Calu3 (cell line): Measurements from ENCODE around the gene CLIP2. TPM values are rescaled to one million over a fixed set of nuclear protein-coding genes. Genes with fewer than 3 reads are reported as not detected.
A peak's percentile ranks its signal among the peaks of the same experiment; 100 is the strongest.
"Not testable (repeated sequence)": the region's sequence is repeated elsewhere in the genome, so short reads cannot be mapped to it uniquely, and the experiment has no call there.

Experiments
- BruUV-seq: library from RNA; stranded (reverse); fragments of 400-500 nt; replicated peaks from 2 replicates; lab custom pipeline; 2021; lab: Mats Ljungman, UMichigan
- CTCF ChIA-PET: fragments of 300-600 bp; sonication (Branson Sonifier 250); formaldehyde crosslinking; loops from one replicate; lab custom pipeline; 2022; ENCODE audit warnings: antibody characterized with exemption; lab: Charles Lee
- DNase-seq: peaks from one replicate; pipeline ENCODE4 v3.0.0; 2022
- H3K27ac Mint-ChIP-seq: one replicate; pipeline ENCODE4 v1.8.0; 2022; ENCODE audit warnings: mixed read lengths; ENCODE audit not compliant: unreplicated experiment
- H3K27me3 Mint-ChIP-seq: one replicate; pipeline ENCODE4 v1.8.0; 2022; ENCODE audit warnings: mixed read lengths; ENCODE audit not compliant: unreplicated experiment
- H3K36me3 Mint-ChIP-seq: one replicate; pipeline ENCODE4 v1.8.0; 2022; ENCODE audit warnings: mild to moderate bottlenecking, moderate library complexity, mixed read lengths; ENCODE audit not compliant: insufficient read depth, unreplicated experiment
- H3K4me1 Mint-ChIP-seq: one replicate; pipeline ENCODE4 v1.8.0; 2022; ENCODE audit warnings: mild to moderate bottlenecking, low read depth, mixed read lengths; ENCODE audit not compliant: unreplicated experiment
- H3K4me3 Mint-ChIP-seq: one replicate; pipeline ENCODE4 v1.8.0; 2022; ENCODE audit warnings: mild to moderate bottlenecking, low read depth, moderate library complexity, mixed read lengths; ENCODE audit not compliant: unreplicated experiment
- H3K9me3 Mint-ChIP-seq: one replicate; pipeline ENCODE4 v1.8.0; 2022; ENCODE audit warnings: low read depth, mixed read lengths; ENCODE audit not compliant: unreplicated experiment
- CTCF ChIP-seq: fragments of 200-600 bp; IDR thresholded peaks from one replicate; pipeline ENCODE4 v1.8.0; 2022; ENCODE audit warnings: antibody characterized with exemption; ENCODE audit not compliant: unreplicated experiment
- intact Hi-C: fragments of 100-400 bp; cut with micrococcal nuclease; formaldehyde crosslinking; loops from one replicate; pipeline ENCODE4 v1.10.0; 2022; ENCODE audit not compliant: unreplicated experiment
- total RNA-seq: library from RNA; stranded (reverse); gene quantifications from 2 replicates; pipeline ENCODE4 v1.2.3, GENCODE V29; 2022

Gene CLIP2
- total RNA-seq, 1 experiment from 2014 or later = 22.4 TPM

GRCh38 chr7:74248156-74248555 lies 41.1 kb upstream of the CLIP2 start:
- intact Hi-C loops = no loop called here
- no TSS peak for BruUV-seq
- H3K36me3 Mint-ChIP-seq = peaks cover 28% of the 10 kb centered on the region
- H3K27me3 Mint-ChIP-seq = no peaks in the 10 kb centered on the region
- DNase-seq = no peak
- CTCF ChIA-PET = no interaction called here
- no peak overlapping the region for H3K4me3 Mint-ChIP-seq
- H3K4me1 Mint-ChIP-seq = peaks cover 8% of the 10 kb centered on the region
- no peaks in the 10 kb centered on the region for H3K9me3 Mint-ChIP-seq
- no peak for TF ChIP-seq CTCF
- no peak overlapping the region for H3K27ac Mint-ChIP-seq

GRCh38 chr7:74249058-74249457 lies 40.1 kb upstream of the CLIP2 start:
- peaks cover 32% of the 10 kb centered on the region for H3K36me3 Mint-ChIP-seq
- CTCF ChIA-PET = interaction anchor here (1.0 kb wide), 1 partner anchor 43 kb away, joined by 3 read pairs; no protein-coding TSS in a partner anchor
- H3K9me3 Mint-ChIP-seq, intact Hi-C loops, DNase-seq, BruUV-seq, H3K4me3 Mint-ChIP-seq, H3K27me3 Mint-ChIP-seq, H3K4me1 Mint-ChIP-seq, H3K27ac Mint-ChIP-seq: not testable (repeated sequence)

- peaks cover 8% of the 10 kb centered on the region for H3K4me1 Mint-ChIP-seq
- H3K36me3 Mint-ChIP-seq = peaks cover 39% of the 10 kb centered on the region
- H3K9me3 Mint-ChIP-seq = no peaks in the 10 kb centered on the region
- intact Hi-C loops = no loop called here
- TF ChIP-seq CTCF = no peak
- BruUV-seq = no TSS peak
- DNase-seq = no peak
- CTCF ChIA-PET = interaction anchor here (0.8 kb wide), 1 partner anchor 46 kb away, joined by 4 read pairs; no protein-coding TSS in a partner anchor
- peak overlapping the region; percentile 95 for H3K4me3 Mint-ChIP-seq
- no peak overlapping the region for H3K27ac Mint-ChIP-seq
- no peaks in the 10 kb centered on the region for H3K27me3 Mint-ChIP-seq
Measured at GRCh38 chr7:74252893-74253292, 36.3 kb upstream of the CLIP2 start.

- H3K27ac Mint-ChIP-seq = no peak overlapping the region
- H3K36me3 Mint-ChIP-seq = peaks cover 39% of the 10 kb centered on the region
- H3K4me1 Mint-ChIP-seq = peaks cover 8% of the 10 kb centered on the region
- no peak for DNase-seq
- H3K27me3 Mint-ChIP-seq = no peaks in the 10 kb centered on the region
- H3K4me3 Mint-ChIP-seq = peak overlapping the region; percentile 95
- no peaks in the 10 kb centered on the region for H3K9me3 Mint-ChIP-seq
- BruUV-seq = no TSS peak
- CTCF ChIA-PET = interaction anchor here (0.8 kb wide), 1 partner anchor 47 kb away, joined by 4 read pairs; no protein-coding TSS in a partner anchor
- intact Hi-C loops = no loop called here
- no peak for TF ChIP-seq CTCF
Measured at GRCh38 chr7:74253331-74253730, 35.9 kb upstream of the CLIP2 start.

GRCh38 chr7:74253835-74254128 lies 35.4 kb upstream of the CLIP2 start:
- Mint-ChIP-seq H3K27me3 (no peaks in the 10 kb centered on the region), H3K4me1 (peaks cover 8% of the 10 kb centered on the region), H3K4me3 (peak overlapping the region; percentile 95), H3K36me3 (peaks cover 39% of the 10 kb centered on the region), H3K9me3 (no peaks in the 10 kb centered on the region), H3K27ac (peak overlapping the region; percentile 86)
- intact Hi-C loops = no loop called here
- no peak for DNase-seq
- CTCF ChIA-PET = no interaction called here
- BruUV-seq = TSS peak; percentile 81
- TF ChIP-seq CTCF = no peak
